Brain microvascular endothelial cell (primary cell): ENCODE data around the gene KHNYN.
"Not testable (repeated sequence)": the region's sequence is repeated elsewhere in the genome, so short reads cannot be mapped to it uniquely, and the experiment has no call there.

Experiments used
- DNase-seq: peaks from one replicate; pipeline ENCODE4 v3.0.0-alpha.2; 2020
- H3K27ac ChIP-seq: fragments of 250-450 bp; sonication (Bioruptor Pico); 2 replicates; pipeline ENCODE4 v1.5.1; 2020; ENCODE audit warnings: mild to moderate bottlenecking, moderate library complexity
- H3K27me3 ChIP-seq: fragments of 250-450 bp; sonication (Bioruptor Pico); replicated peaks from 2 replicates; pipeline ENCODE4 v1.5.1; 2020; ENCODE audit warnings: mild to moderate bottlenecking
- H3K36me3 ChIP-seq: fragments of 250-450 bp; sonication (Bioruptor Pico); replicated peaks from 2 replicates; pipeline ENCODE4 v1.5.1; 2020; ENCODE audit warnings: mild to moderate bottlenecking
- H3K4me3 ChIP-seq: 2 replicates; pipeline ENCODE4 v1.5.1; 2011; ENCODE audit warnings: low read depth, mild to moderate bottlenecking, control low read depth, low read length, moderate library complexity
- CTCF ChIP-seq: IDR thresholded peaks from 2 replicates; pipeline ENCODE4 v1.5.1; 2011; ENCODE audit warnings: low read depth, mild to moderate bottlenecking, moderate library complexity, low read length, control low read depth, inconsistent platforms; ENCODE audit errors: missing control alignments
- in situ Hi-C: cut with HindIII; loops from 2 replicates; pipeline ENCODE4 v1.10.0; 2017; ENCODE audit warnings: low sequenced_read_pairs, low pct_ligation_motif_present

The KHNYN gene

DNA sequence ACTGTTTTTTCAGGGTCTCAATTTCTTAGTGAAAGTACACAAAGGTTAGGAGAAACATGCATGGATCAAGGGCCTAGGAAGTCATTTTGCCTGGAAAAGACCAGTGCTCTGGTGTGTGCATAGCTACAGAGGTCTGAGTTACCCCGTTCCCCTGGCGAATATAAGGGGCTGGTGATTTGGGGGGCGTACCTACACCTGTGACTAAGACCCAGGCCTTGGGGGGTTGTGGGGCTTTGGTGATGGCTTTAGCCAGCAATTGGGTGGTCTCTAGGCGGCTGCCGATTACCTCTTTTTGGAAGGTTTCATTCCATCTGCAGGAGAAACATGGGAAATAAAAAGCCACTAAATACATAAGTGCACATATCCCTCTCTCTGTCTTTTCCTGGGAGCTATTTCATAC is 11.7 kb downstream of the KHNYN start:
- Histone ChIP-seq H3K27me3 (no peaks in the 10 kb centered on the region), H3K36me3 (peaks cover 41% of the 10 kb centered on the region), H3K4me3 (peak overlapping the region; percentile 81), H3K27ac (peak overlapping the region; percentile 98)
- TF ChIP-seq CTCF: no peak
- no peak for DNase-seq
- in situ Hi-C loops: no loop called here

DNA sequence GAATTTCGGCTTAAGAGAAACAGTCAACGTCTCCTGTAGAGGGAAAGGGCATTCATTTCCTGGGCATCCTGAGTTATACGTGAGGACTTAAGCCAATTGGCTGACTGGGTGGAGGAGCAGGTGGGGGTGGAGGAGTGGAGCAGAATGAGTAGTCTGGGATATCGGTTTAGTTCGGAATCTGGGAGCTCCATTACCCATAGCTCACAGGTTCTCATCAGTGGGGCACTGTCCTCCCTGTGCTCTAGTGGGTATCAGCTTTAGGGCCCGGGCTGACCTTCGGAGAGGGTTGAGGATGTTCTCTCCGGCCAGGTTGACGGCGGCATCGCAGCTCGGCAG is 12.1 kb downstream of the KHNYN start:
- in situ Hi-C loops: no loop called here
- no peak for DNase-seq

DNA sequence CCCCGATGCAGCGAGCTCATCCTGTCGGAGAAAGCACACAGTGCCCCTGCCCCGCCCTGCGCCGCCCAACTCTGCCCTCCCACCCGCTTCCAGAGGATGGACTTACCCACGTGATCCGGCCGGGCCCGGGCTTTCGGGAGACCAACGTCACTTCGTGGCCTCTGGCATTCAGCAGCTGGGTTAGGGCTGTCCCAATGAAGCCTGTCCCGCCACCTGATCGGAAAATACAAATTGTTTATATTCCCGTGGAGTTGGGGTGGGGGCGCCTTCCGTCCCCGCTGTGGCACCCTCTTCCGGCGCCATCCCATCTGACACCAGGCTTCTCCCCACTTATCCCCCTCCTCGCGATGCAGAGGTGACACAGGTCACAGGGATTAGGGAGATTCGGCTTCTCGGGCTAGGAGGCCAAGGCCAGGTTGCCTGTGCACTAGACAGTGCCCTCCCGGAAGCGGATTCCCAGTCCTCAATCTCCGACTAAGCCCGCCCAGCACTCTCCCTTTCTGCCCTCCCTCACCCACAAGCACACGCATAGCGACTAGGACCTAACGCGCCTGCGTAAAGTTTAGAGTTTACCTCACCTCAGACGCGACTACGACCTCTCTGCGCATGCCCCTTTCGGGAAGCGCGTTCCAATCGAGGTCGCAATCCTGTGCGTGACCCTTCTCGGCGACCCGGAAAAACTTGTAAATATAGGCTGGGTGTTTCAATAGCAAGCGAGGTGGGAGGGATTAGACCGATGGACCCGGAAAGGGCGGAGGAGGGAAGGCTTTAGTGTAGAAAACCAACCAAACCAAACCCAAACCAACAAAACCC is 12.7 kb downstream of the KHNYN start, which contains the start of gene SDR39U1:
TSS of gene SDR39U1 (minus strand) at position 537 of the 813 bp plus-strand sequence. CDS start at position 530, 7 bp downstream.
- Histone ChIP-seq H3K27me3 (no peaks in the 10 kb centered on the region), H3K4me3 (peak within 1 kb of the TSS; percentile 81), H3K36me3 (peaks cover 32% of the 10 kb centered on the region), H3K27ac (peak within 1 kb of the TSS; percentile 98)
- no peak for TF ChIP-seq CTCF
- DNase-seq: peak; percentile 98
- in situ Hi-C loops: no loop called here

More for the DNA sequence above, 12.1 kb downstream of the KHNYN start:
- TF ChIP-seq CTCF: no peak
- H3K27me3 ChIP-seq: no peaks in the 10 kb centered on the region
- peaks cover 38% of the 10 kb centered on the region for H3K36me3 ChIP-seq
- peak overlapping the region; percentile 98 for H3K27ac ChIP-seq
- peak overlapping the region; percentile 81 for H3K4me3 ChIP-seq

- no peaks in the 10 kb centered on the region for H3K27me3 ChIP-seq
- DNase-seq: no peak
- in situ Hi-C loops: no loop called here
- no peak for TF ChIP-seq CTCF
- peak overlapping the region; percentile 98 for H3K27ac ChIP-seq
- peaks cover 26% of the 10 kb centered on the region for H3K36me3 ChIP-seq
- H3K4me3 ChIP-seq: peak overlapping the region; percentile 81
These were observed 13.4 kb downstream of the KHNYN start for GRCh38 chr14:24443053-24443665.

DNA sequence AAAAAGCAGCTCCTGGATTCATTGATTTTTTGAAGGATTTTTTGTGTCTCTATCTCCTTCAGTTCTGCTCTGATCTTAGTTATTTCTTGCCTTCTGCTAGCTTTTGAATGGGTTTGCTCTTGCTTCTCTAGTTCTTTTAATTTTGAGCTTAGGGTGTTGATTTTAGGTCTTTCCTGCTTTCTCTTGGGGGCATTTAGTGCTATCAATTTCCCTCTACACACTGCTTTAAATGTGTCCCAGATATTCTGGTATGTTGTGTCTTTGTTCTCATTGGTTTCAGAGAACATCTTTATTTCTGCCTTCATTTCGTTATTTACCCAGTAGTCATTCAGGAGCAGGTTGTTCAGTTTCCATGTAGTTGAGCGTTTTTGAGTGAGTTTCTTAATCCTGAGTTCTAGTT is 21.1 kb downstream of the KHNYN start:
- H3K36me3 ChIP-seq, DNase-seq, H3K27ac ChIP-seq, in situ Hi-C loops, H3K4me3 ChIP-seq, H3K27me3 ChIP-seq: not testable (repeated sequence)

- TF ChIP-seq CTCF: no peak
- no peak overlapping the region for H3K27ac ChIP-seq
These were observed 27.2 kb downstream of the KHNYN start for GRCh38 chr14:24456980-24457379.

More at GRCh38 chr14:24456980-24457379, 27.2 kb downstream of the KHNYN start:
- no peak for DNase-seq
- no peaks in the 10 kb centered on the region for H3K36me3 ChIP-seq
- no peak overlapping the region for H3K4me3 ChIP-seq
- H3K27me3 ChIP-seq: no peaks in the 10 kb centered on the region
- in situ Hi-C loops: no loop called here
